Activated T-cell treated with anti-CD3 and anti-CD28 coated beads, Interleukin-2, amount 50 U/mL, for 72 hours (primary cell): ENCODE results near the gene KCNT2. TPM values are rescaled to one million over a fixed set of nuclear protein-coding genes. Genes with fewer than 3 reads are reported as not detected.

ENCODE experiments used
- ATAC-seq, 2 donors: fragments of 150-1000 bp; cut with Tn5 transposase; replicated peaks in 1 of 2; 2 replicates each; pipeline ENCODE4 v1.10.0; 2021; ENCODE audit warnings: moderate library complexity in 2 of 2, mild to moderate bottlenecking in 1 of 2
- DNase-seq, 2 donors: peaks; one replicate each; pipeline ENCODE4 v3.0.0; 2021 to 2022; ENCODE audit warnings: mixed read lengths in 1 of 2
- H3K27ac Mint-ChIP-seq: one replicate; pipeline ENCODE4 v1.8.0; 2022; ENCODE audit warnings: mild to moderate bottlenecking, moderate library complexity, mixed read lengths
- H3K27me3 Mint-ChIP-seq: one replicate; pipeline ENCODE4 v1.8.0; 2022; ENCODE audit warnings: low read depth, mixed read lengths
- H3K36me3 Mint-ChIP-seq, 2 donors: one replicate each; pipeline ENCODE4 v1.8.0; 2022; ENCODE audit warnings: mixed read lengths in 2 of 2, mild to moderate bottlenecking in 1 of 2; ENCODE audit not compliant: insufficient read depth in 2 of 2
- H3K4me1 Mint-ChIP-seq: one replicate; pipeline ENCODE4 v1.8.0; 2022; ENCODE audit warnings: low read depth, mixed read lengths
- H3K4me3 Mint-ChIP-seq, 2 donors: one replicate each; pipeline ENCODE4 v1.8.0; 2022; ENCODE audit warnings: mild to moderate bottlenecking in 2 of 2, mixed read lengths in 2 of 2, moderate library complexity in 2 of 2
- H3K9me3 Mint-ChIP-seq, 2 donors: one replicate each; pipeline ENCODE4 v1.8.0; 2022; ENCODE audit warnings: mixed read lengths in 2 of 2
- total RNA-seq, 2 donors: library from RNA; stranded (reverse); gene quantifications; one replicate each; pipeline ENCODE4 v1.2.3, GENCODE V29; 2022

Gene KCNT2
- total RNA-seq, 2 donors from 2014 or later, result not detected

DNA sequence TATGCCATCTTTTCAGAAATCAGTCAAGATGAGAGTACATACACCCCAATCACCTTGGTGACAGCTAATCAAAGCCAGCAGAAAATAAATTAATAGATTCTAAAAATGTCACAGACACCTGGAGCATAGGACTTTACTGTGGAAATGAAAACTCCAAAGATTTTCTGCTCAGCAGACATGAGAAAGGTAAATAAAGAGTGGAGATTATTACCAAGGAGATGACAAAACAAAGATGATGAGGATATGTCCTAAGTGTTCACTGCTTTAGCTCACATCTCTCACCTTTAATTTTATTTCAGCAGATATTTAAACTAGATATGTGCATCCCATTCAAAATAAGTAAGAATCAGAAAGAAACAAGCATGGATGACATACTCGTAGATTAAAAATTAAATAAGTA is 14.8 kb upstream of the KCNT2 start:
- no peak overlapping the region for H3K4me3 Mint-ChIP-seq

DNA sequence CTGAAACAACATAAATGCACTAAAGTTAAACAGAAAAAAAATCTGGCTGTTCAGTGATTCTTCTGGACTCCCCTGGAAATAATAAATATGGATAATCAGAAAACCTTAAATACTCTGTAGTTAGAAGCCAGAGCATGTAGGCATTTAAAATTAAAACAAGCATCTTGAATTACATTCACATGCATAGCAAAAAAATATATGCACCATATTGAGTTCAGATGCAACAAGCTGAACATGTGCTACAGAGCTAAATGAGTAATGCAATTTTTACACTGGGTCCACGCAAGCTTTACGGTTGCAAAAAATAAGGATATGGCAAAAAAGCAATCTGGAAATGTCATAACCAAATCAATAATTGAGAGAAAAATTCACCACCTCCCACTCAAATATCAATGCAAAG is 11.5 kb upstream of the KCNT2 start:
- no peak for ATAC-seq
- no peak for DNase-seq
- Mint-ChIP-seq H3K27me3 (no peaks in the 10 kb centered on the region), H3K36me3 (no peaks in the 10 kb centered on the region), H3K4me3 (no peak overlapping the region), H3K27ac (no peak overlapping the region), H3K4me1 (no peaks in the 10 kb centered on the region), H3K9me3 (no peaks in the 10 kb centered on the region)

More for the DNA sequence above, 14.8 kb upstream of the KCNT2 start:
- no peak for ATAC-seq
- Mint-ChIP-seq H3K9me3 (peaks cover 2% of the 10 kb centered on the region in 2 donors), H3K27me3 (no peaks in the 10 kb centered on the region), H3K27ac (no peak overlapping the region), H3K4me1 (no peaks in the 10 kb centered on the region), H3K36me3 (no peaks in the 10 kb centered on the region)
- no peak for DNase-seq

DNA sequence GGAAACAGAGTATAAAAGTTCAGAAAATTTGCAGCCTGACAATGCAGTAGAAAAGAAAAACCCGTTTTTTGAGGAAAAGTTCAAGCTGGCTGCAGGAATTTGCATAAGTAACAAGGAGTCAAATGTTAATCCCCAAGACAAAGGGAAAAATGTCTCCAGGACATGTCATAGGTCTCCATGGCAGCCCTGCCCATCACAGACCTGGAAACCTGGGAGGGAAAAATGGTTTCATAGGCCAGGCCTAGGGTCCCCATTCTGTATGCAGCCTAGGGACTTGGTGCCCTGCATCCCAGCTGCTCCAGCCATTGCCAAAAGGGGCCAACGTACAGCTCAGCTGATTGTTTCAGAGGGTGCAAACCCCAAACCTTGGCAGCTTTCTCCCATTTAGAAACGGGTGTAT is 3.6 kb upstream of the KCNT2 start:
- H3K9me3 Mint-ChIP-seq, result peaks cover 0 to 4% of the 10 kb centered on the region in 2 donors
- H3K27me3 Mint-ChIP-seq, result peaks cover 32% of the 10 kb centered on the region
- peaks cover 0 to 3% of the 10 kb centered on the region in 2 donors for H3K36me3 Mint-ChIP-seq
- DNase-seq (no peak), ATAC-seq (no peak)
- peaks cover 8% of the 10 kb centered on the region for H3K4me1 Mint-ChIP-seq
- H3K27ac Mint-ChIP-seq, result no peak overlapping the region
- no peak overlapping the region for H3K4me3 Mint-ChIP-seq

DNA sequence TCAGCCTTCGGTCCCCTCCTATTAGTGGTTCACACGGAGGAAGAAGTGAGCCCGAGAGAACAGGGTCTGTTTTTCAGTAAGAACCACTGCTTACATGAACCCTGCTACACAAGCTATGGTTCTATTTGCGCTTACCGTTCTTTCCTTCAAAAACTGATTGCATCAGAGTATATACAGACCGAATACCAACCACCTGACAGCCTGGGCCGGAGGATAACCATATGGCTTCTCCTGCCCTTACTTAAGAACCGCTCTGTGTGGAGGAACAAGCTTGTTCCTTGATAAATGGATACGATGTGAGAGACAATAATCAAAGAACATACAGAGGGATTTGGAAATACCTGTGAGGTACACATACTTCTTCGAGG is 1.1 kb upstream of the KCNT2 start:
- ATAC-seq (no peak), DNase-seq (no peak)
- peaks cover 0 to 4% of the 10 kb centered on the region in 2 donors for H3K9me3 Mint-ChIP-seq
- peaks cover 0 to 3% of the 10 kb centered on the region in 2 donors for H3K36me3 Mint-ChIP-seq
- peak overlapping the region in 1 of 2 donors; percentile 14 for H3K4me3 Mint-ChIP-seq
- H3K27me3 Mint-ChIP-seq, result peaks cover 32% of the 10 kb centered on the region
- peaks cover 8% of the 10 kb centered on the region for H3K4me1 Mint-ChIP-seq
- no peak overlapping the region for H3K27ac Mint-ChIP-seq

DNA sequence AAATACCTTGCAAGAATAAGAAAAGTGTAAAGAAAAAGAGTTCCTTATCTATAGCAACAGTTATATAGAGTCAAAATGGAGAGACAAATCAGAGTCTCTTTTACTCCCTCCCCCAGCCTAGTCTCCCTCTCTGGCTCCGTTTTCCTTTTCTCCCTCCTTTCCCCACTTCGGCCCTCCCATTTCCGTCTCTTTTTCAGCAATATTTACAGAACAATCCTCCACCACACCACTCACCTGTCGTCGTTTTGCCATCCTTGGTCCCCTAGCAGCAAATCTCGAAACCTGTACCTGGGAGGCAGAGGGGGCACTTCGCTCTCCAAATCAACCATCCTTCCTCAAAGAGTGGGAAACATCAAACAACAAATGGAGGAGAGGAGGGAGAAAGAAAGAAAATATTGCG is 259 bp downstream of the KCNT2 start:
- peaks cover 8% of the 10 kb centered on the region for H3K4me1 Mint-ChIP-seq
- peak overlapping the region; percentile 69 for H3K4me3 Mint-ChIP-seq
- peaks cover 29% of the 10 kb centered on the region for H3K27me3 Mint-ChIP-seq
- H3K36me3 Mint-ChIP-seq, result peaks cover 0 to 3% of the 10 kb centered on the region in 2 donors
- H3K27ac Mint-ChIP-seq, result no peak overlapping the region
- DNase-seq, result no peak
- H3K9me3 Mint-ChIP-seq, result peaks cover 0 to 3% of the 10 kb centered on the region in 2 donors
- no peak for ATAC-seq

DNA sequence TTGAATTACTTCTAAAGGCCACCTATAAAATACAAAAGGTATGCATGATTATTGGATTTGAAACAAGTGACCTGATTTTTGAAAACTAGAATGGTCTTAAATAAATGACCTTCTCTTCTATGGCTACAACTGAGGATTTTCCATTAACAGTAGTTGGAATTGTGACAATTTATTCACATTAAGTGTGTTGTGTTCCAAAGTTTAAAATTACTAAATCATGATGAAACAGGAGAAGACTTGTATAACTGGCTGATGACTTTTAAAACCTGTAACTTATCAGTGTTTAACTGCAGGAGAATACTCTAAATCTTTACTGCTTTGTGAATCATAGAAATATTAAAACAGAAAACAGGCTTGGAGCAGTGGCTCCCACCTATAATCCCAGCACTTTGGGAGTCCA is 4.6 kb downstream of the KCNT2 start:
- H3K27me3 Mint-ChIP-seq, result peaks cover 11% of the 10 kb centered on the region
- DNase-seq, result no peak
- no peak overlapping the region for H3K4me3 Mint-ChIP-seq
- H3K36me3 Mint-ChIP-seq, result peaks cover 0 to 3% of the 10 kb centered on the region in 2 donors
- no peak for ATAC-seq
- H3K9me3 Mint-ChIP-seq, result no peaks in the 10 kb centered on the region
- no peak overlapping the region for H3K27ac Mint-ChIP-seq
- peaks cover 8% of the 10 kb centered on the region for H3K4me1 Mint-ChIP-seq

DNA sequence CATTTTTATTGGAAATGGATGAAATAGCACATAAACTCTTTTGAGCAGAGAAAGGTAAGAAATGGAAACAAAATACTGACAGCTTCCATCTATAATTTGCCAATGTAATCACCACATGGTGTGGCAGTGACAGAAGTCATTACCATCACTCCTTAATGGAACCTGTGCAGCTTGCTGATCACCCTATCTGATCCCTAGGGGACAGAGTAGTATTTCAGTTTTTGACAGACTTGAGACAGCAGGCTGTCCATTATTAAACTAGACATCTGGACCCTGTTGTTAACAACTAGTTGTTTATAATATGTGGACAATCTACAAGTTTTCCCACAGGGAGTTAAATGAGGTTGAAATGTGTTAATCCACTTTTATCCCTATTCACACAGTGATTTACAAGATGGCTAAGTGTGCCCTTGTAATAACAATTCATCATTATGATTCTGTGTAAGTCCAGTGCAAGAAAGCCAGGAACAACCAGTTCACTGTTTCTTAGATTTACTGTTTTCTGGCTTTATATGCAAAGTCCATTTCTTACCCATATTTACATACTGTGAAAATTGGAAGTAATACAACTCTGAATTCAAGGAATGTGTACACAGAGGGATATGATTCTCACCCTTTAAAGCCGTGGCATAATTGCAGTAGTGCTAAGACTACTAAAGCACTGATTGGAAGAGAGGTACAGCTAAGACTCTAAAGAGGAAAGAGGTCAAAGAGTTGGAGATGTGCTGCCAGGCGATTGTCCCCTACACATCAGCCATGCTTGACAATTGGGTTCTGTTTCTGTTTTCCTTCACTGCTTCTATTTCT is 9.1 kb downstream of the KCNT2 start:
- H3K36me3 Mint-ChIP-seq, result no peaks in the 10 kb centered on the region
- H3K4me1 Mint-ChIP-seq, result no peaks in the 10 kb centered on the region
- H3K27me3 Mint-ChIP-seq, result no peaks in the 10 kb centered on the region
- H3K9me3 Mint-ChIP-seq, result no peaks in the 10 kb centered on the region
- no peak overlapping the region for H3K4me3 Mint-ChIP-seq
- no peak overlapping the region for H3K27ac Mint-ChIP-seq
- DNase-seq (no peak), ATAC-seq (no peak)

DNA sequence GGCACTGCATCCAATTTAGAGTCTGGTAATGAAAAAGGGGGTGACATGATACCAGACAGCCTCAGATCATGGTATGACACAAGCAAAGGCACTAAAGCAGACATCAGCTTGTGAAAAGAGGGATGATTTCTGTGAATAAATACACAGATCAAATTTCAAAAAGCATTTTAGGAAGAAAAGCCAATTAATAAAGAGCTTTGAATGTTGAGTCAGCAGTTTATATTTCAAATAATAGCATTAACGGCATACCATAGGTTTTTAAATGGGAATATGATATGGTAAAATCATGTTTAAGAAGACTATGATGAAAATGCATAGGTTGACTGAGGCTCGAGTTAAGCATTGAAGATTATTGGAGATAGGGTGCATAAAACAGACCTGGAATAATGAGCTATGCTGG is 13.5 kb downstream of the KCNT2 start:
- no peak overlapping the region for H3K4me3 Mint-ChIP-seq
- DNase-seq (no peak), ATAC-seq (no peak)
- H3K36me3 Mint-ChIP-seq, result no peaks in the 10 kb centered on the region
- no peaks in the 10 kb centered on the region for H3K9me3 Mint-ChIP-seq
- H3K27me3 Mint-ChIP-seq, result no peaks in the 10 kb centered on the region
- H3K27ac Mint-ChIP-seq, result no peak overlapping the region
- H3K4me1 Mint-ChIP-seq, result no peaks in the 10 kb centered on the region

DNA sequence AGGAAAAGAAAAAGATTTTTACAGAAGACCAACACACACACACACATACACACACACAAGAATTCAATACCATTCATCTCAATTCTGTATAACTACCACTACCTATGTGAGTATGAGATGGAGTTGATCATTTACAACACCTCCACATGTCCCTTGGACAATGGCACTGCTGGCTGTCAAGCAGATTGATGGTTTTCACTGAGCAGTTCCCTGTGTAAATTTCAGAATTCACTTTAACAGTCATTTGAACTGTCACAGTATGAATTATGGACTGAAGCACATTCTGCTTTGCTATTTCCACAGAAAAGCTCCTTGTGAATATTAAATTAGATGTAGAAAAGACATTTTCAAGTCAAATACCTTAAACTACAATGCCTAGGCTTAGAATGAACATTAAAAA is 14.3 kb downstream of the KCNT2 start:
- DNase-seq, result no peak
- Mint-ChIP-seq H3K4me3 (no peak overlapping the region), H3K36me3 (no peaks in the 10 kb centered on the region), H3K27ac (no peak overlapping the region), H3K4me1 (no peaks in the 10 kb centered on the region), H3K9me3 (no peaks in the 10 kb centered on the region), H3K27me3 (no peaks in the 10 kb centered on the region)
- ATAC-seq, result no peak

DNA sequence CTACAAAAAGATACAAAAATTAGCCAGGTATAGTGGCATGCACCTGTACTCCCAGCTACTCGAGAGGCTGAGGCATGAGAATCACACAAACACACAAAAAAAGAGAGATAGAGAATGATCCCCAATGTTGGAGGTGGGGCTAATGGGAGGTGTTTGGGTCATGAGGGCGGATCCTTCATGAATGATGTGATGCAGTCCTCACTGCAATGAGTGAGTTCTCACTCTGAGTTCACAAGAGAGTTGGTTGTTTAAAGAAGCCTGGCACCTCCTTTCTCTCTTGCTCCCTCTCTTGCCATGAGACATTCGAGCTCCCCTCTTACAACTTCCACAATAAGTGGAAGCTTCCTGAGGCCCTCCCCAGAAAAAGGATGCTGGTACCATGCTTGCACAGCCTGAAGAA is 17.3 kb downstream of the KCNT2 start:
- H3K4me3 Mint-ChIP-seq, result no peak overlapping the region
- peak overlapping the region; percentile 37 for H3K27ac Mint-ChIP-seq
- ATAC-seq (no peak), DNase-seq (no peak)
- H3K27me3 Mint-ChIP-seq, result no peaks in the 10 kb centered on the region
- H3K4me1 Mint-ChIP-seq, result no peaks in the 10 kb centered on the region
- no peaks in the 10 kb centered on the region for H3K36me3 Mint-ChIP-seq
- H3K9me3 Mint-ChIP-seq, result no peaks in the 10 kb centered on the region

DNA sequence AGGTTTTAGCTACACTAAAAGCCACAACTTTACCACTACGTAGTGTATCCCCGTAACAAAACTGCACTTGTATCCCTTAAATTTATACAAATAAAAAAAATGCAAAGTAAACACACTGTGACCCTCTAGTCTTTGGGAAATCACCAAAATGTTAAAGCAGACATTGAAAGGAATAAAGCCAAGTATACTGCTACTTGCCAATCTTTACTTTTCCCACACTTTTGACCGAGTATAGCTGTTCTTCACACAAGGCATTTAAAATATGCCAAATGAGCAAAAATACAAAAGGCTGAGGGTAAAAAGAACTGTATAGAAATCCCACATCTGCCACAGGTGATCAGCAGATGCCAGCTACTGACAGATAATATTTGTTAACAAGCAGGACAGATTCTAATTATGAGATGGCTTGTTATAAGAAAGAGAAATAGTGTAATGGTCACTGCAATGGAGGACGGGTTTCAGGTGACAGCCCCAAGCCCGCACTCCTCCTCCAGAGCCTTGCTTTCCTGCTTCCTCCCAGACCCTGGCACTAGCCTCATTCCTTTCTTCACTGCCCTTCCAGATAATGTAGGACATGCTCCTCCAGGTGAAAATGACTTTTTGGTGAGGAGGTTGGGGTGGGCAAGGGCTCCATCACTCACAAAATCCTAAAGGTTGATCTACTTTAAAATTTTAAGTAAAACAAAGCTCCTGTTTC is 18.1 kb downstream of the KCNT2 start:
- H3K9me3 Mint-ChIP-seq, result no peaks in the 10 kb centered on the region
- ATAC-seq (no peak), DNase-seq (no peak)
- H3K4me3 Mint-ChIP-seq, result no peak overlapping the region
- no peaks in the 10 kb centered on the region for H3K27me3 Mint-ChIP-seq
- no peaks in the 10 kb centered on the region for H3K4me1 Mint-ChIP-seq
- no peak overlapping the region for H3K27ac Mint-ChIP-seq
- no peaks in the 10 kb centered on the region for H3K36me3 Mint-ChIP-seq

DNA sequence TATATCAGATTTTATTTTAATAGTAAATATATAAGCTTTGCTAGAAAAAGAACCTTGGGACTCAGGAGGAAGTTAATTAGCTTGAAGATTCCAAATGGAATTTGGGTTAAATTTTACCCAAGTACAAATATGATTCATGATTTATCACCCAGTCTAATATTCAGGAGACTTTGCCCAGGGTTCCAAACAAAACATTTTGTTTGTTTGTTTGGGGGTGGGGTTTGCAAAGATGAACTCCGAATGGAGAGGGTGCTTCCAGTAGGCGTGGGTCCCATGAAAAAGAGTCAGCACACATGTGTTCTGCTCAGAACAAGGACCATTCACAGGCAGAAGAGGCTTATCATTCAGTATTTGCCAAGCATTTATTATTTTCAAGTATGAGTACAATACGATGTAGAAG is 23.5 kb downstream of the KCNT2 start:
- no peak for ATAC-seq
- no peaks in the 10 kb centered on the region for H3K36me3 Mint-ChIP-seq
- H3K27me3 Mint-ChIP-seq, result no peaks in the 10 kb centered on the region
- H3K4me1 Mint-ChIP-seq, result no peaks in the 10 kb centered on the region
- H3K27ac Mint-ChIP-seq, result no peak overlapping the region
- no peak for DNase-seq
- peaks cover 1 to 3% of the 10 kb centered on the region in 2 donors for H3K9me3 Mint-ChIP-seq
- no peak overlapping the region for H3K4me3 Mint-ChIP-seq

DNA sequence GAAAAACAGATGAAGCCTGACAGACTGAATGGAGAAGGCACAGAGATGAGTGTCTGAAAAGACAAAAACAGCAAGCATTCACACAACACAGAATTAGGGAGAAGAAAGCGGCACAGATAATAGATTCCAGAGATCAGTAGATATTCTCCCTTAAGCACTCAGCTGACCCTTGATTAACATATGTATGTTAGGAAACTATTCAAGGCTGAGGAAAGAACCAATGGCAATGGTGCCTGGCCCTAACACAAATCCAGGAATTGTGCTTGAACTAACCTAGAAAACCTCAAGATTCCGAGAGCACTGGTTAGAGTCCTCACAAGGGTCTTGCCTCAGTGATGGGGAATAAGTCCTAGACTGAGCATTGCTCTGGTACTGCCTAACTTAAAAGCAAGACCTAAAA is 30.9 kb downstream of the KCNT2 start:
- no peaks in the 10 kb centered on the region for H3K36me3 Mint-ChIP-seq
- H3K27ac Mint-ChIP-seq, result no peak overlapping the region
- H3K9me3 Mint-ChIP-seq, result peaks cover 0 to 1% of the 10 kb centered on the region in 2 donors
- H3K4me3 Mint-ChIP-seq, result no peak overlapping the region
- no peaks in the 10 kb centered on the region for H3K27me3 Mint-ChIP-seq
- ATAC-seq, result no peak
- no peak for DNase-seq
- H3K4me1 Mint-ChIP-seq, result no peaks in the 10 kb centered on the region

DNA sequence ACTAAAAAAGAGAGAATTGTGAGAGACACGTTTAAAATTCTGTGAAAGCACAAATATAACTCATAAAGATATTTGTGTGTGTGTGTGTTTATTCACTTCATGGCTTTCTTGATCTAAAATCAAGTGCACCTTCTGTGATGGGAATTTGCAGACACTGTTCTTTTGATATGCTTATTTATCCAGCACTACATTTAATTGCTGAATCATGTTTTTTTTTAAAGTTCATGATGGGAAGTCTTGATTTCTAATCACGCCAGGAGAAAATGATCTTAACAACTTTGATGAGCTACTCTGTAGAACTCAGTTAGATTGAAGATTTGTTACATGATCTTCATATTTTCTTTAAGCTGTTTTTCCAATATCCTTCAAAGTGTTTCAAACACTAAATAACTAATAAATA is 35.0 kb downstream of the KCNT2 start:
- ATAC-seq (no peak), DNase-seq (no peak)
- no peaks in the 10 kb centered on the region for H3K4me1 Mint-ChIP-seq
- no peak overlapping the region for H3K4me3 Mint-ChIP-seq
- H3K27ac Mint-ChIP-seq, result no peak overlapping the region
- H3K36me3 Mint-ChIP-seq, result no peaks in the 10 kb centered on the region
- no peaks in the 10 kb centered on the region for H3K27me3 Mint-ChIP-seq
- no peaks in the 10 kb centered on the region for H3K9me3 Mint-ChIP-seq
